Esophagus mucosa (tissue), 1 donor: ENCODE data around the gene LIMCH1. TPM values are rescaled to one million over a fixed set of nuclear protein-coding genes. Genes with fewer than 3 reads are reported as not detected.

Experiments used
- ATAC-seq: fragments of 200-7000 bp; cut with Tn5 transposase; one replicate; pipeline ENCODE4 v1.9.1; 2020
- total RNA-seq: library from RNA; stranded (reverse); gene quantifications from one replicate; pipeline ENCODE4 v1.2.4, GENCODE V29; 2023
- donor health status: DM: yes; HTN: yes; CAD: no.

The LIMCH1 gene
- total RNA-seq, 1 donor from 2014 or later: 15.5 TPM

DNA sequence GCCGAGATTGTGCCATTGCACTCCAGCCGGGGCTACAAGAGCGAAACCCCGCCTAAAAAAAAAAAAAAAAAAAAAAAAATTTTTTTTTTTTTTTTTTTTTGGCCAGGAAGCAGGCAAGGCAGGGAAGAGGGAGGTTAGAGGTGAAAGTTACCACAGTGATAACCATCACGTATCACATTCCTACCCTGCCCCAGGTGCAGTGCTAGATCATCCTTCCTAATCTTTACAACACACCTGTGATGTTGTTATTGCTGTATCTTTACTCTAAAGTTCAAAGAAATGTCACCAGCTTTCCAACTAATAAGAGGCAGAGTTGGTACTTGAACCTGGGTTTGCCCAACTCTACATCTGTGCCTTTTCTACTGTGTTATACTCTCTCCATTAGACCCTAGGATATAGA lies 7.2 kb upstream of the LIMCH1 start:
- ATAC-seq: no peak

DNA sequence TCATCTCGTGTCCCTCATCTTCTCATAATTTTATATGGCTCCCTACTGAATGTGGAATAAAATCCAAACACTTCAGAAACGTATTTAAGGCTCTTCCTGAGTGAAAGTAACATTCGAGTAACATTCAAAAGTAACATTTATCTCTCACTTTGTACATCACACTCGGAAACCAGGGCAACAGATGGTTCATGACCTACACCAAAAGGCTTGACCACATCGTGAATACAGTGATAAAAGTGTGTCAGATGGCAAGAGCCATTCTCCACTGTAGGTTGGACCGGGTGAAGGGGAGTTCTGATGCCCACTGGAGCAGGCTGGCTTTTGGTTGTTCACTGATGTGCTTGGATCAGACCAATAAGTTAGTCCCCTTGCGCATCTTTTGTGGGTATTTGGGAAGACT lies 5.6 kb upstream of the LIMCH1 start:
- no peak for ATAC-seq

DNA sequence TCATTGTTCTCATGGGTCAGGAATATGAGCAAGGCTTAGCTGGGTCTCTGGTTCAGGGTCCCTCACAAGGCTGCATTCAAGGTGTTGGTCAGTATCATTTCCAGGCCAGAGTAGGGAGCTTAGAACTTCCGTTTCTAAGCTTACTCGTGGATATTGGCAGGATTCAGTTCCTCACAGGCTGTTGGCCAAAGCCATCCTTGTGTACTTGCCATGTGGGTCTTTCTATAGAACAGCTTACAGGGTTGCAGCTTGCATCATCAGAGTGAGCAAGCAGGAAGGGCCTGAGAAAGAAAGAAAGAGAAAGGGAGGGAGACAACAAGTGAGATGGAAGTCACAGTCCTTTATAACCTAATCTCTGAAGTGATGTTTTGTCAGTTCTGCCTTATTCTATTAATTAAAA lies 5.1 kb upstream of the LIMCH1 start:
- ATAC-seq: no peak

DNA sequence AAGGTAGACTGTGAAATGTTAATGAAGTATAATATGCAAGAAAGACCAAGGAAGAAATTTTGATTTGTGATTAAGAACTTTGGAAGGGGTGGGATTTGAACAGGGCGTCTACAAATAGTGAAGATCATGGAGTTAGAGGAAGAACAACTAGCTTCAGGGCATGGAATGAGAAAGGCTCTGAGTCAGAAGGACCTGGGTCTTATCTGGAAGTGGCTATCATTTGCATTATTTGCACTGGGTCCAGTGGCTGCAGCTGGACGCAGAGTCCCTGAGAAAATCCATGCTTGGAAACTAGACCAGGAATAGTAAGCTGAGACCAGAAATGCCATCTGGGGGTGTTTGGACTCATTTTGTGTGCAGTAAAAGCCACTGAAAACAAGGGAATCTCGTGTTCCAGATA lies 4.3 kb upstream of the LIMCH1 start:
- no peak for ATAC-seq

DNA sequence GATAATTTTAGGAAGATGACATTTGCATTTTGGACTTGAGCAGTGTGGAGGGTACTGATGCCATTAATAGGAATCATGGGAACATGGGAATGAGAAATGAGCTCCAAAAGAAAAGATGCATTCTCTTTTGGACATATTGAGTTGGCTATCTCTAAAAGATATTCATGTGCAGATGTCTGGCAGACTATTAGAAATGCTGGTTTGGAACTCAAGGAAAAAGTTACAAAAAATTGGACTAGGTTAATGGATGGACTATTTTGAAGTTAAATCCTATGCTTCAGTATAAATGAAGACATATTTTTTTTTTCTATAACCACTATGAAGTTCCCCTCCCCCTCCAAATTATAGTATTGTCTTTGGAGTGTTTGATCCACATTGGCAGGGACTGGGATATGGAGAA lies 3.6 kb upstream of the LIMCH1 start:
- no peak for ATAC-seq

DNA sequence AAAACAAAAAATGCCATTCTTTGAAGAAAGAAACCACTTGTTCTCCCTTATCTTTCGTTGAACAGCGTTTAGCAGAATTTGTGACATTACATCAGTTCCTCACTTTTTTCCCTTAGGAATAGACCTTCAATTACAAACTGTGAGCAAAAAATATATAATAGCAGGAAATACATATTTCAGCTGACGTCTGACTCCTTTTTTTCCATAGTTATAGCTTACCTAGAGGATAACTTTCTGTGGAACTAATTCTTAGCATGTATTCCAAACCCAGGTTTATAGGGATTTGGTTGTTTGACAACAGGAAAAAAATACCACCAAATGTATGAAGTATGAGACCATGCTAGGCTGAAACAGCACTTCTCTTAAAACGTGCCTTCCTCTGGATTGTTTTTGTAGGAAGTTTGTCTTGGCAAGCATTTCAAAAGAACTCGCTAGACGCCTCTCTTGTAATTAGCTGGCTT lies 2.0 kb upstream of the LIMCH1 start:
- ATAC-seq: no peak

DNA sequence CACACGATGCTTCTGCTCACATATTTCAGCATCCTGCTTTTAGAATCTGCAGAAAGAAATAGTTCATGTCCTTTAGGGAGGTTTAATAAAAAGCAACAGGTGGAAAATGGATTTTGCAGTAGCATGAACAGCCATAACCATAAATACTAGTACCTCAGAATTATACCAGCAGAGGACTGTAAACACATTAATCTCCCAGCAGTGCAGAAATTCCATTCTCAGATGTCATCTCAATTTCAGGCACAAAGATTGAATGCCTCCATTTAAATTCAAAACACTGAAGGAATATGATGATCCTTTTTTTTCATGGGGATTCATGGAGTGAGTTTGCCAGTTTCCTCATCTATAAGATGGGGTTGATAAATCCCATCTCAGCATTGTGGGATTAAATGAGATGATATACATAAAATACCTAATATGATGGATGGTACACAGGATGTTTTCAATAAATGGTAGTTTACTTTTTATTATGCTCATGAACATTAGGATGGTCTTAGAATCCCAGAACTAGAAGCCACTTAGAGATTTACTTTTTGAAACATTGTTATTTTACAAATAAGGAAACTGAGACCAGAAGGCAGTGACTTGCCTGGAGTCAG lies 566 bp upstream of the LIMCH1 start:
- no peak for ATAC-seq

DNA sequence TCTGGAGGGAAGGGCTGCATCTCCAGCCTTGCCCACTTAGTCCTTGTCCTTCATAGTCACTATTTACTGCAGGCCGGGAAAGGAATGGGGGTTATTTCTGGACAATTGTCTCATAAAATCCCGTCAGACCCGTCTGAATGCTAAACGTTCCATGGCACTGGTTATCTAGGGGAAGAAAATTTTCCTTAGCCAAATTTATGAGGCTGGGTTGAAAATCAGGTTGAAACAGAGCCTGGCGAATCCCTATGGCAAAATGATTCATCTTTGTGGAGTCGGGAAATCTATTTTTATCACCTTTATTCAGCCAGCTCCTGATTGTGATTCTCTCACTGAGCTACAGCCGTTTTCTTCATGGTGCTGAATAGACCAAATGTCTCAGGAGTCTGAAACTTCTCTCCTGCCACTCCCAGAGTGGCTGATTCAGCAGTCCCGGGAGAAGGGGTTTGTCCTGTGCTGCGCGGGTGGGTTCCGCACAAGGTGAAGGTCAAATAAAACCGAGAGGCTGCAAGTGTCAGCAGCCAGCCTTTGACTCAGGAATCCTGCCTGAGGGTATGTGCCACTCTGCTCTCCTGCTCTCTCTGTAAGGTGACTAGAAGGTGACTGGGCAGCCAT lies 1.0 kb downstream of the LIMCH1 start:
- peak; percentile 28 for ATAC-seq

DNA sequence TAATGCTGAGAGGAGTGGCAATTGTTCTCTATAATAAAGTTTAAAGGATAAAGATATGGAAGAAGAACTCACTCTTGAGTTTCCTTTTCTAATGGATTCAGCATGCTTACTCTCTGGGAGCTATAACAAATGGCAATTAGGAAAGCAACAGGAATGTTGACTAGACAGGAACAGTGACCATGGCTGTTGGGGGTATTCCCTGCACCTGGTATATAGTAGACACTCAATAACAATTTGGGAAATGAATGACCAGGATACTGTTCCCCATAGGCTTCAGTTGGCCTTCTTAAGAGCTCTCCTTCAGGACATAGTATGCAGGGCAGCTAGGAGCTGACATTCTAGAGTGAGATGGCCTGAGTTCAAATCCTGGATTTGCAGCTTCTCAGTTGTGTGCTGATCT lies 1.8 kb downstream of the LIMCH1 start:
- ATAC-seq: no peak

DNA sequence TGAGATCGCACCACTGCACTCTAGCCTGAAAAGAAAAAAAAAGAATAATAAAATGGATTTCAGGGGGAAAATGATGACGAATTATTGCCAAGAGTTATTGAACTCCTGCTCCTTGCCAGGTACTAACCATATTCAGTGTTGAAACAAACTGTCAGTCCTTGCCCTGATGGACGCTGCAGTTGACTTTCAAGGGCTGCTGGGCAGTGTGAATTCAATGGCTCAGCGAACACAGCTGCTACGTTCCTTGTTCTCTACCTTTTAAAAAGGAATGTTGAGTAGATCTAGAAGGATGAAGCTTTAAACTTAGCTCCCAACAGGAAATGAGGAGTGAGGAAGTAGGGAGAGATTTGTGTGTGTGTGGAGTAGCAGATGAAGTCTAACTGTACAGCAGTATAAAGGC lies 2.7 kb downstream of the LIMCH1 start:
- no peak for ATAC-seq

DNA sequence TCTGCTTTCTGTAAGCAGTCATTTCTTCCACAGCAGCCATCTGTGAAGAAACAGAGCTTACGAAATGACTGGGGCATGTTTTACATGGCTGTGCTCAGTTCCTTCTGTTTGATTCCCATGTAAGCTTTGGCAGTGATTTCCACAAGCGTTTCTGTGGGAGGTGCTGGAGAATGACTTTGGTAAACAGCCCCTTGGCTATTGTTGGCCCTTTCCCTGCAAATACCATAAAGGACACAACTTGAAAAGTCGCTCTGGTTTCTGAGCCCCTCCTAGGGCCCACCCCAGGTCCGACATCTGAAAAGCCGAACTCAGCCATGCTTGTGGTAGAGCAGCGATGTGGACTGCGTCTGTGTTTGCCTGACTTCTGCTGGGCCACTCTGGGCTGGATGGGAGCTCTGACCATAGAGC lies 3.7 kb downstream of the LIMCH1 start:
- ATAC-seq: no peak

DNA sequence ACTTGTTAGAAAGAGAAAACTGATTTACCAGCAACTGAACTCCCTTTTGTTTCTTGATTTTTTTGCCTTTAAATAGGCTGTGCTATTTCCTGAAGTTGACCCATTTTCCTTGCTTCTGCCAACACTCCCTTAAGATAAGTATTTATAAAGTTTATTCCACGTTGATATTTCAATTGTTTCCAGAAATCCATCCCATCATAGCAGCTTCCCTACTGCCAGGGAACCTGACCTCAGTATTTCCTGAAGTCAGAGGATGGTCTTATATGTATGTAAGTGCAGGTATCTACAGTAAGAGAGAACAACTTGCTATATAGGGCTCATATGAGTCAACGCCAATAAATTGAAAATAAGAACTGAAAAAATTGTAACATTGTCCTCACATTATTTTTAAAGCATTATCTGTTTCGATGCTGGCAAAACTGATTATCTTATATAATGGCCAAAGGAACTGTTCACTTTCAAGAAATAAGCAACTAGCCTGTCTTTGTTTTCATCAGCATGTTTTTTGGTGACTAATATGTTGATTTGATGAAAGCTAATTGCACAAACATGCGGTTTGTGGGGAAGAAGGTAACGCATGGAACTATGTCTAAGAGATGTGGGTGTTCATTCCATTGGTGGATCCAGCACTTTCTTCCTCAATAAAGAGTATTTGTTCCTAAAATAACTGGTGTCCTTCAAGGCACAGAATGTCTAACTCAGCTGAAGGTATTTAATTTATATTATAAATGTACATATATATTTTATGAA lies 4.7 kb downstream of the LIMCH1 start:
- ATAC-seq: no peak

DNA sequence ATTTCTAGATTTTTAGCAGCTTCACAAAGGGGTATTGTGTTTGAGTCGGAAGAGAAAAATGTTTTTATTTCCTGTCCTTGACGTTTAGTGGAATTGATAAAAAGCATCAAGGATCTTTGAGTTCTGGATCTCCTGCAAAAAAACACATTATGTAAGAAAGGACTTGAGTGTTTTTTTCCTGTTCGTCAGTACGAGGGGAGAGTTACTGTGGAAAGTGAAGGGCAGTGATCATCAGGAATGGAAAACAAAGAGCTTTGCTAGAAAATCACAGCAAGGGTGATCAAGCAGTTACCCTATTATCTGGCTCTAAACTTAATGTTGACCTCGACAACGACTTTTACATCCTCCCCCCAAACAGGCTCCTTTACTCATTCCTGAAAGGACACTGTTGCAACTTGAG lies 7.3 kb downstream of the LIMCH1 start:
- ATAC-seq: no peak

DNA sequence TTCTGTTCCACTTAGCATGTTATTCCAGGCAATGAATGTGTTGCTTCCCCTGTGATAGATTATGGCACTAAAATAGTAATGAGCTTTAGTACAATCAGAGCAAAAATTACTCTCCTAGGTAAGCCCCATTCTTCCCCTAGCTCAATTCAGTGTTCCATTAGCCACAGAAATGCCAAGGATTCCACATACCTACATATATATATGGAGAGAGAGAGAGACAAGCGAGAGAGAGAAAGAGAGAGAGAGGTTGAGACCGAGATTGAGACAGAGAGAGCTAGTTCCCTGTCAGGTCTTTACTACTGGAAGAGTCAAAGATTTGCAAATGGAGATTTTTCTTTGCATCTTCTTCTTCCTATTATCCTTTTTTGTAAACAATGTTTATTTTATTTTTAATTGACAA lies 8.7 kb downstream of the LIMCH1 start:
- no peak for ATAC-seq

DNA sequence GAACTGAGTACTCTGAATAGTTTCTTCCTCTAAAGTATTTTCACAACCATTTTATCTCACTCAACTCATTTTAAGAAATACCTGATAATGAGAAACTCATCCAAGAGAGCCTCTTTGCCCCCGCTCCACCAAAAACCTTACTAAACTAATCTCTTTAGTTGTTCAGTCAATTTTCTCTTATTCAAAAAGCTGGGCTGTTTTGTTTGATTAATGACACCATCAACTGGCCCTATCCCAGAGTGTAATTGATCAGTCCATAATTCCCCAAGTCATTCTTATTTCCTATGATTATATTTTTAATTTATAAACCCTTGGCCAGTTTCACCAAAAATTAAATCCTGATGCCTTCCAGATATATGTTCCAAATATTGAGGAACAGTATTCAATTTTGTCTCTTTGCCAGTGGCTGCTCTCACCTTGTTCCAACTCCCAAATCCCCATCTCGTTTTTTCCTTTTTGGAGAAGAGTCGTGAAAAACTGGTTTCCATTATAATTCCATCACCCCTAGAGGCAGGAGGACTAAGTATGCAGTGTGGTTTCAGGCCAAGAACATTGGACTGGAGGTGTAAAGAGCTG lies 10.4 kb downstream of the LIMCH1 start:
- no peak for ATAC-seq

DNA sequence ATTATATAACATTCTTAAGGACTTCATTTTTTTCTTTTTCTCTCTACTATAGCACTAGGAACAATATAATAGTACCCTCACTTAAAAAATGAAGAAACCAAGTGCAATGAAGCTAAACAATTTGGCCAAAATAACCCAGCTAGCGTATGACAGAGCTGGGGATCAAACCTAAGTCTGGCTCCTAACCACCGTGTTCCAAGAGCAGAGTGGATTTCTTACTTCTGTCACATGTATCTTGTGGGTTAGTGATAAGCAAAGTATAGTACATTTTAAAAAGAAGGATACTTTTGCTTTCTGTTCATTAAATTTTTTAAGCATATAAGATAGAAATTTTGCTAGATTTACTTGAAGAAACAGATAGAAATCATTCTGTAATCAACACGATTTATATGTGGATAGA lies 11.5 kb downstream of the LIMCH1 start:
- ATAC-seq: no peak

DNA sequence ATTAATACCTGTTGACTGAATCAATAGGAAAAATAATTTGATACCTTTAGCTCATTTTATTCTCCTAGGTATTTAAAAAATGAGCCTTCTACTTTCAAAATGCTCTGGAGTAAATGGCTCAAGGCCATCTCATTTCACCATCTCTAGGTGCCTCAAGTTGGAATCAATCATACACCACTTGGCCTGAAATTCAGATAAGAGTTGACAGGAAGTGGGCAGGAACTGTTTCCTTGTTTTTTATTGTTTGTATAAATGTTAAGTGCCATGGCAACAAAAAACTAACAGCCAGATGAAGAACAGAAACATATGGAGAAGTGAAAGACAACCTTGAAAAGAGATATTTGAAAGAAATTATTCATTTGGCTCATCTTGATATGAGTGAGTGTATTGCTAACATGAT lies 12.4 kb downstream of the LIMCH1 start:
- no peak for ATAC-seq

DNA sequence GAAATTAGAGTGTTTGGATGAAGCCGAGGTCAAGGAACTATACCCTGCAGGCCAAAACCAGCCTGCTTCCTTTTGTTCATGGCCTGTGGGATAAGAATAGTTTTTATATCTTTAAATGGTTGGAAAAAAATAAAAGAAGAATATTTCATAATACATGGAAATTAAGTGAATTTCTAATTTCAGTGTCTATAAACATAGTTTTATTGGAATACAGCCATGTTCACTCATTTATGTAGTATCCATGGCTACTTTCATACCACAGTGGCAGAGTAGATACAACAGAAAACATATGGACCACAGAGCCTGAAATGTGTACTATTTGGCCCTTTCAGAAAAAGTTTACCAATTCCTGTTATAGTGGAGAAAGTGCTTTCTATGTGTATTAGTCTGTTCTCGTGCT lies 13.6 kb downstream of the LIMCH1 start:
- ATAC-seq: no peak

DNA sequence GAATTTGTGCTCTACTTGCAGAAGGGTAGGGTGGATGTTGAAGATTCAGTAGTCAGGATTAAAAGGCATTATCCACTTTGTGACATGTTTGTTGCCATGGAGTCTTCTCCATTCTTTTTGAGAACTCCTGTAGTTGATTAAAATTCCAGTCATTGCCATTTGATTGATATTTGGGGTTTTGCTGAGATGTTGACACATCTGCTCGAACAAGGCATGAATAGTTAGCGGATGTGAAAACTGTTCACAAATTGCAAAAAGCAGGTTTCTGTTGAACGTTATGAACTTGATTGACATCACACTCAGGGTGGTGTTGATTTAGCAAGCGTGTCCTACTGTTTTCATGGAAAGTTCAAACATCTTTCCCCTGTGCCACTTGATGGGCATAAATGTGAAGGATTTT lies 16.9 kb downstream of the LIMCH1 start:
- no peak for ATAC-seq

DNA sequence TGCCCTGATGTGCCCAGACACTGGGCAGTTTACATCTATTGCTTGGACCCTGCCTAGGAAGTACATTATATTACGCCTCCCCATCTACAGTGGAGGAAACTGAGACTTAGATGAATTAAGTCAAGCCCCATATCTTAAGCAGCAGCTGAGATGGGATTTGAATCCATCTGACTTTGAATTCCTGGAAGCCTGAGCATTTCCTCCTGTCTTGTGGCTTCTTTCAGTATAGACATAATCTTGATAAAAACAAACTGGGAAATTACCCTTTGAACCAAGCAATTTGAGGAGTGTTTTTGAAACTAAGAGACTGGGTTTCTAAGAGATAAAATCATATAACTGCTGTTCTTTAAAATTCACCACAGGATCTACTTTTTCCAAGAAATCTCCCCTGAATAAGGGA lies 18.6 kb downstream of the LIMCH1 start:
- ATAC-seq: no peak

DNA sequence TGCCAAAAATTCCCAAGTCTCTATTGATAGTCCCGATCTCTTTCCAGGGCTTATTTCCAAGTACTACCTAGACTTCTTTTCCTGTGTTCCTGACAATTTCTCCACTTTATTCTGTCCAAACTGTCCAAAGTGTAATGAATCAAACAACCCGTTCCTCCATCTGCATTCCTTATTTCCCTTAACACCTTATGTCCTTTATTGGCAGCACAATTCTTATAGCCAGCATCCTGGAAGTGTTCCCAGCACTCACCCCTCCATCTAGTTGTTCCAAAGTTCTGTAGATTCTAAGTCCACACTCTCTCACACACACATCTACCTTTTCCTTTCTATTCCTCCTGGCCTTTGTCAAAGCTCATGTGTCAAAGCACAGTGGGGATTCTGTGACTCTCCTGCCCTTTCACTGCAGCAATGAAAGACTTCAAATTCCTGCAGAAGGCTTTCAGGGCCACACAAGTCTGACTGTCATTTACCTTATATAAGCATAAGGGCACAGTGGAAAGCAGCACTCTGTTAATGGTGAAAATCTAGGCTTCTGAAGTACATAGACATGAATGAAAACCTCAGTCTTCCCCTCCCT lies 22.1 kb downstream of the LIMCH1 start:
- ATAC-seq: no peak

DNA sequence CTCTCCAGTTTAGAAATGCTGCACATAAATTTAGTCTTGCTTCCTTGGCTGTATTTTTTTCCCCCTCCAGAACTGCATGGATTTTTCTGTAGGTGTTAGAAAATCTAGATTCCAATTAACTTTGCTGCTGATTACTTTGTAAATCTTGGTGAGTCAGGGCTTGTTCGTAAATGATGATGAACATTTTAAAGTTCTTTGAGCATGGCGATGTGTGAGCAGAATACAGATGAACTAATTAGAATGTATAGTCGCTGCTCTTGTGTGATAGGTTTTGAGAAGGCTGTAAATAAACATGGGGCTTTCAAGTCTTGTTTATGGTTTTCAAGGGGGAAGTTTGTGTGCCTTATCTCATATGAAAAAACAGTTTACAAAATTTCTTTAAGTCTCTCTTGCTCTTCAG lies 23.3 kb downstream of the LIMCH1 start:
- no peak for ATAC-seq

DNA sequence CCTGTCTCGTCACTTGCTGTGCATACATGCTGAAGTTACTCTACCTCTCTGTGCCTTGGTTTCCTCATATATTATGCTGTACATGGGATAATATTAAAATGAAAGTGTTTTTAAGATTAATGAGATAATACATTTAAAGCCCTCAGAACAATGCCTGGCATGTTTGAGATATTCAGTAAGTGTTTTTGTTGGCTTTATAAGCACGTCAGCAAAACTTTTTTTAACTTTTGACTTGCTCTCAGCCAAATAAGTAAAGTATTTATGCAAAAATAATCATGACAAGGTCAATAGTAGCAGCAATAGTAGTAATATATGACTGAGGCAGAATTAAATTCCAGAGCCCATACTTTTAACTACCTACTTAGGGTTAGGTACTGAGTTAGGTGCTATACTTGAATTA lies 29.2 kb downstream of the LIMCH1 start:
- no peak for ATAC-seq

DNA sequence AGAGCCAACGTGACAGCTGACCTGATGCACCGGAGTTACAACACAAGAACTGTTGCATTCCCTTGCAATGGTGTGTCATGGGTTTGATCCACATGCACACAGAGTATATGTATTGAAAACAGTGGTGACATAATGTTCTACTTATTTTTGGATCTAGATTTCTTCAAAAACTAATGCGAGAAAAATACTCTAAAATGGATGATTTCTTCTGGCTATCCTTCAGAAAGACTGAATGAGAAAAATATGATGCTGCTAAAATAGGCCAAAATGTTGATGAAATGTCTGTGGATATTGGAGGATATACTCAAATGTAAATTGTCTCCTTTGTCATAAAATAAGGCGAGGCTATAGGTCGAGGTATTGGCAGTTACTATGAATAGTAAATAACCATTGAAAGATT lies 30.4 kb downstream of the LIMCH1 start:
- no peak for ATAC-seq
